Measurements from ENCODE around the gene RFPL1. TPM values are rescaled to one million over a fixed set of nuclear protein-coding genes. Genes with fewer than 3 reads are reported as not detected.
A peak's percentile ranks its signal among the peaks of the same experiment; 100 is the strongest.

The RFPL1 gene
- total and polyA plus RNA-seq, 2 experiments from 2014 or later, result not detected

DNA sequence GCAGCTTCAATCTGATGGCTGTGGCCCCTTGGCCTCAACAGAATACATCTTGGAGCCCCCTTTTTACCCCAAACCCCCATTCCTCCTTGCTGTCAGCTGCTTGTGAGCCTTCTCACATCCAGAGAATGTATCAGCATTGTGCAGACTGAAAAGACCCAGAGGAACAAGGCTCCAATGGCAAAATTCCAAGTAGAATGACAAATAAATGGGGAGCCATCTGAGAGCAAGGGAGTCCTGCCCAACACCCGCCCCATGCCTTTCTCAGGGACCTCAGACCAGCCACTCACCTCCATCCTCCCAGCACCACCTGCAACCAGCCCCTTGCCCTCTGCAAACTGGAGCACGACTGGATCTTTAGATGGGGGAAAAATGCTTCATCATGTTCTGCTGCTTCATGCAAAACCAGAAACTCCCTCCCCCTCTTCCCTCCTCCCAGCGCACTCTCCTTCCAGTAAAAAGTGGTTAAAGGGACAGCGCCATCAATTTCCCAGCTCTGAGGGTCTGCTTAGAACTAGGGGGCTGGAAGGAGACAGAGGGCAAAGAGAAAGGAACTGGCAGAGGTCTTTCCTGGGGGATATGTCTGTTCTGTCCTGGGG lies 39.4 kb downstream of the RFPL1 start:
- Histone ChIP-seq H4K20me1 (ENCODE audit: insufficient read depth, poor library complexity, severe bottlenecking) (no peaks in the 10 kb centered on the region), H3K9me2 (replicated peaks; ENCODE audit: insufficient read depth) (no peaks in the 10 kb centered on the region), H3K79me2 (no peaks in the 10 kb centered on the region), H3K4me1 (ENCODE audit: insufficient read depth) (peaks cover 14% of the 10 kb centered on the region), H3K4me3 (no peak overlapping the region), H3K27me3 (peaks cover 62% of the 10 kb centered on the region), H2AFZ (no peak overlapping the region), H3K9me3 (ENCODE audit: low read depth) (no peaks in the 10 kb centered on the region), H3K36me3 (replicated peaks; ENCODE audit: insufficient read depth, low read depth) (no peaks in the 10 kb centered on the region), H3K4me2 (no peak overlapping the region), H3K27ac (no peak overlapping the region)
- no peak for DNase-seq (ENCODE audit: low spot score)
- TF ChIP-seq, protein P1, sequence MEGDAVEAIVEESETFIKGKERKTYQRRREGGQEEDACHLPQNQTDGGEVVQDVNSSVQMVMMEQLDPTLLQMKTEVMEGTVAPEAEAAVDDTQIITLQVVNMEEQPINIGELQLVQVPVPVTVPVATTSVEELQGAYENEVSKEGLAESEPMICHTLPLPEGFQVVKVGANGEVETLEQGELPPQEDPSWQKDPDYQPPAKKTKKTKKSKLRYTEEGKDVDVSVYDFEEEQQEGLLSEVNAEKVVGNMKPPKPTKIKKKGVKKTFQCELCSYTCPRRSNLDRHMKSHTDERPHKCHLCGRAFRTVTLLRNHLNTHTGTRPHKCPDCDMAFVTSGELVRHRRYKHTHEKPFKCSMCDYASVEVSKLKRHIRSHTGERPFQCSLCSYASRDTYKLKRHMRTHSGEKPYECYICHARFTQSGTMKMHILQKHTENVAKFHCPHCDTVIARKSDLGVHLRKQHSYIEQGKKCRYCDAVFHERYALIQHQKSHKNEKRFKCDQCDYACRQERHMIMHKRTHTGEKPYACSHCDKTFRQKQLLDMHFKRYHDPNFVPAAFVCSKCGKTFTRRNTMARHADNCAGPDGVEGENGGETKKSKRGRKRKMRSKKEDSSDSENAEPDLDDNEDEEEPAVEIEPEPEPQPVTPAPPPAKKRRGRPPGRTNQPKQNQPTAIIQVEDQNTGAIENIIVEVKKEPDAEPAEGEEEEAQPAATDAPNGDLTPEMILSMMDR (IDR thresholded peaks at IDR 0.05; ENCODE audit: poor library complexity), result no peak
- TF ChIP-seq EZH2phosphoT487 (IDR thresholded peaks at IDR 0.05; ENCODE audit: low read depth, severe bottlenecking, unreplicated experiment), result no peak
- no peak for TF ChIP-seq EZH2 (IDR thresholded peaks at IDR 0.05; ENCODE audit: borderline replicate concordance)
- 25% methylated on average over 4 of the region's 4 CpGs for WGBS (ENCODE audit: low lambda C conversion rate, missing lambda C conversion rate)

DNA sequence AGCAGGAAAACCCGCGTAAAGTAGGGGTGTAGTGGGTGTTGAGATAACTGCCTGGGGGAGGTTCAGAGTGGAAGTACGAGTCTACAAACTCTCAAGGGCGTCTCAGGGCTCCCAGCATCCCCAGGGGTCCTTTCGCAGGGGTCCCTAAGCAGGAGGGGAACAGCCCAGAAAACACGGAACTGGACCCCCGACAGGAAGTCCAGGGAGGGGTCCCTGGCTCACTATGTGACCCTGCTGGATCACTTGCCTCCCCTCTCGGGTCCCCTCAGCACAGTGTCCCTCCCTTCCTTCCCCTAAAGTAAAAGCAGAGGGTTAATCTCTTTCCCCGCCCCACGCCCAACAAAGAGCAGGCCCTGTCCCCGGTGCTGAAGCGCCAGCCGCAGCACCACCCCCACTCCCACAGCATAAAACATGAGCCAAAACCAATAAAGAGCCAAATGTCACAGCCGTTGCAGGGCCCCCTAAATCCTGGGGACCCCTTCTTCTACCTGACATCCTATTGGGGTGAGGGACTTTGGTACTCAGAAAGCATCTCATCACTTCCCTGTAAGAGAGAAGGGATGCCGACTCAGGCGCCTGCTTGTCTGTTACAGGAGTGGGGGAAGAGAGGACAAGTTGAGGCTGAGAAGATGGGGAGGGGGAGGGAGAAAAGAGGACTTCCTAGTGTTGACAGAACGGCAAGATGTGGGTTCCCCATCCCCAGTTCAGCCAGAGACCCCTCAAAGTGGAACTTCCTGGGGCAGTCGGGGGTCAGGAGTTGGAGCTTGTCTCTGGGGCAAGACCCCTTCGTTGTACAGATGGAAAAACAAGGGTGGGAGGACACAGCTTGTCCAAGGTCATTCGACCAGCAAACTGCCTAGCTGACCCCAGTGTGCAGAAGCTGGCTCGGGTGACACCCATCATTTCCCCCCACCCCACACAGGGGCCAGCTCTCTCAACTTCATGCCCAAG lies 40.2 kb downstream of the RFPL1 start:
- H3K79me2 ChIP-seq, result no peaks in the 10 kb centered on the region
- no peaks in the 10 kb centered on the region for H3K9me2 ChIP-seq (replicated peaks; ENCODE audit: insufficient read depth)
- no peaks in the 10 kb centered on the region for H3K9me3 ChIP-seq (ENCODE audit: low read depth)
- no peak overlapping the region for H3K4me2 ChIP-seq
- peak; percentile 59 for TF ChIP-seq EZH2phosphoT487 (IDR thresholded peaks at IDR 0.05; ENCODE audit: low read depth, severe bottlenecking, unreplicated experiment)
- TF ChIP-seq, protein P1 (IDR thresholded peaks at IDR 0.05; ENCODE audit: poor library complexity), result no peak
- H3K27ac ChIP-seq, result no peak overlapping the region
- H3K27me3 ChIP-seq, result peaks cover 62% of the 10 kb centered on the region
- WGBS (ENCODE audit: low lambda C conversion rate, missing lambda C conversion rate), result 14% methylated on average over 18 of the region's 21 CpGs
- DNase-seq (ENCODE audit: low spot score), result peak; percentile 55
- H3K4me1 ChIP-seq (ENCODE audit: insufficient read depth), result peaks cover 14% of the 10 kb centered on the region
- H3K4me3 ChIP-seq, result no peak overlapping the region
- no peaks in the 10 kb centered on the region for H3K36me3 ChIP-seq (replicated peaks; ENCODE audit: insufficient read depth, low read depth)
- H2AFZ ChIP-seq, result no peak overlapping the region
- no peaks in the 10 kb centered on the region for H4K20me1 ChIP-seq (ENCODE audit: insufficient read depth, poor library complexity, severe bottlenecking)

DNA sequence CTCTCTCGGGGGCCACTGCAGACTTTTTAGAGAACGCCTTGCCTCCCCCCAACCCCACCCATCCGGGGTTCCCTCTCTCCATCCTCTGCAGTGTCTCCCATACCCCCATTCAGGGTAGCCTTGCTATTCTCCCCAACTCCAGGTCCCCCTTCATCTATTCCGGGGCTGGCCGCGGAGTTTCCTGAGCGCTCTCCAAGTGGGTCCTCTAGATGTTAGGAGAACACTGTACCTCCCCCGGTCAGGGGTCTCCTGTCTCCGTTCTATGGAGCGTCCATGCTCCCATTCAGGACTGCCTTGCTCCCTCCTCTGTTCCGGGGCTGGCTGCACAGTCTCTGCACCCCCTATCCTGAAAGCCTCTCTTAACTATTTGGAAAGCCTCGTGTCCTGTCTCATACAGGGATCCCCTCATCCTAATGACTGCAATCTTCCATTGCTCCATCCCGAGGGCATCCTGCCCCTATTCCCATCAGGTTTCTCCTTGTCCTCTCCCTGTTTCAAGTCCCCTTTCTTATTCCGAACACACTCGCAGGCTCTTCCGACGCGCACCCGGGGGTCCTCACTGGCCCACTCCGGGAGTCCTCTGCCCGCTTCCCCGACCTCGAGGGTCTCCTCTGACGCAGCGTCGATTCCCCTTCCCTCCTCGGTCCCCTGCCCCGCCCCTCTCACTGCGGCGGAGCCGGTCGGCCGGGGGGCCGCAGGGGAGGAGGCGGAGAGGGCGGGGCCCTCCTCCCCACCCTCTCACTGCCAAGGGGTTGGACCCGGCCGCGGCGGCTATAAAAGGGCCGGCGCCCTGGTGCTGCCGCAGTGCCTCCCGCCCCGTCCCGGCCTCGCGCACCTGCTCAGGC lies 41.3 kb downstream of the RFPL1 start, which contains the start of gene NEFH:
NEFH (plus strand) TSS at position 802 of the 845 bp plus-strand sequence. CDS start 45 bp downstream, outside the sequence.
- 22% methylated on average over 25 of the region's 48 CpGs for WGBS (ENCODE audit: low lambda C conversion rate, missing lambda C conversion rate)
- no peaks in the 10 kb centered on the region for H3K79me2 ChIP-seq
- peak; percentile 22 for DNase-seq (ENCODE audit: low spot score)
- TF ChIP-seq, protein P1 (IDR thresholded peaks at IDR 0.05; ENCODE audit: poor library complexity), result no peak
- TF ChIP-seq EZH2phosphoT487 (IDR thresholded peaks at IDR 0.05; ENCODE audit: low read depth, severe bottlenecking, unreplicated experiment) (no peak), EZH2 (IDR thresholded peaks at IDR 0.05; ENCODE audit: borderline replicate concordance) (no peak)
- H3K9me3 ChIP-seq (ENCODE audit: low read depth), result no peaks in the 10 kb centered on the region
- H3K4me1 ChIP-seq (ENCODE audit: insufficient read depth), result peaks cover 14% of the 10 kb centered on the region
- H2AFZ ChIP-seq, result no peak within 1 kb of the TSS
- H3K4me3 ChIP-seq, result no peak within 1 kb of the TSS
- H3K9me2 ChIP-seq (replicated peaks; ENCODE audit: insufficient read depth), result no peaks in the 10 kb centered on the region
- H3K27ac ChIP-seq, result no peak within 1 kb of the TSS
- peak within 1 kb of the TSS; percentile 75 for H3K4me2 ChIP-seq
- H3K36me3 ChIP-seq (replicated peaks; ENCODE audit: insufficient read depth, low read depth), result no peaks in the 10 kb centered on the region
- H4K20me1 ChIP-seq (ENCODE audit: insufficient read depth, poor library complexity, severe bottlenecking), result no peaks in the 10 kb centered on the region
- H3K27me3 ChIP-seq, result peaks cover 60% of the 10 kb centered on the region
